Retinal pigment epithelial cell (primary cell): ENCODE results near the gene USP35.

Experiments used
- DNase-seq: peaks from one replicate; pipeline ENCODE4 v3.0.0-alpha.2; 2010; ENCODE audit warnings: low read depth
- H3K4me3 ChIP-seq: 2 replicates; pipeline ENCODE4 v1.5.1; 2011; ENCODE audit warnings: mild to moderate bottlenecking, low read length, control low read depth, moderate library complexity
- TF ChIP-seq, protein P1 (sequence below): conservative IDR thresholded peaks from 2 replicates; pipeline ENCODE4 v1.5.1; 2011; ENCODE audit warnings: low read depth, low read length, control low read depth, inconsistent platforms

USP35 gene, protein sequence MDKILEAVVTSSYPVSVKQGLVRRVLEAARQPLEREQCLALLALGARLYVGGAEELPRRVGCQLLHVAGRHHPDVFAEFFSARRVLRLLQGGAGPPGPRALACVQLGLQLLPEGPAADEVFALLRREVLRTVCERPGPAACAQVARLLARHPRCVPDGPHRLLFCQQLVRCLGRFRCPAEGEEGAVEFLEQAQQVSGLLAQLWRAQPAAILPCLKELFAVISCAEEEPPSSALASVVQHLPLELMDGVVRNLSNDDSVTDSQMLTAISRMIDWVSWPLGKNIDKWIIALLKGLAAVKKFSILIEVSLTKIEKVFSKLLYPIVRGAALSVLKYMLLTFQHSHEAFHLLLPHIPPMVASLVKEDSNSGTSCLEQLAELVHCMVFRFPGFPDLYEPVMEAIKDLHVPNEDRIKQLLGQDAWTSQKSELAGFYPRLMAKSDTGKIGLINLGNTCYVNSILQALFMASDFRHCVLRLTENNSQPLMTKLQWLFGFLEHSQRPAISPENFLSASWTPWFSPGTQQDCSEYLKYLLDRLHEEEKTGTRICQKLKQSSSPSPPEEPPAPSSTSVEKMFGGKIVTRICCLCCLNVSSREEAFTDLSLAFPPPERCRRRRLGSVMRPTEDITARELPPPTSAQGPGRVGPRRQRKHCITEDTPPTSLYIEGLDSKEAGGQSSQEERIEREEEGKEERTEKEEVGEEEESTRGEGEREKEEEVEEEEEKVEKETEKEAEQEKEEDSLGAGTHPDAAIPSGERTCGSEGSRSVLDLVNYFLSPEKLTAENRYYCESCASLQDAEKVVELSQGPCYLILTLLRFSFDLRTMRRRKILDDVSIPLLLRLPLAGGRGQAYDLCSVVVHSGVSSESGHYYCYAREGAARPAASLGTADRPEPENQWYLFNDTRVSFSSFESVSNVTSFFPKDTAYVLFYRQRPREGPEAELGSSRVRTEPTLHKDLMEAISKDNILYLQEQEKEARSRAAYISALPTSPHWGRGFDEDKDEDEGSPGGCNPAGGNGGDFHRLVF

DNA sequence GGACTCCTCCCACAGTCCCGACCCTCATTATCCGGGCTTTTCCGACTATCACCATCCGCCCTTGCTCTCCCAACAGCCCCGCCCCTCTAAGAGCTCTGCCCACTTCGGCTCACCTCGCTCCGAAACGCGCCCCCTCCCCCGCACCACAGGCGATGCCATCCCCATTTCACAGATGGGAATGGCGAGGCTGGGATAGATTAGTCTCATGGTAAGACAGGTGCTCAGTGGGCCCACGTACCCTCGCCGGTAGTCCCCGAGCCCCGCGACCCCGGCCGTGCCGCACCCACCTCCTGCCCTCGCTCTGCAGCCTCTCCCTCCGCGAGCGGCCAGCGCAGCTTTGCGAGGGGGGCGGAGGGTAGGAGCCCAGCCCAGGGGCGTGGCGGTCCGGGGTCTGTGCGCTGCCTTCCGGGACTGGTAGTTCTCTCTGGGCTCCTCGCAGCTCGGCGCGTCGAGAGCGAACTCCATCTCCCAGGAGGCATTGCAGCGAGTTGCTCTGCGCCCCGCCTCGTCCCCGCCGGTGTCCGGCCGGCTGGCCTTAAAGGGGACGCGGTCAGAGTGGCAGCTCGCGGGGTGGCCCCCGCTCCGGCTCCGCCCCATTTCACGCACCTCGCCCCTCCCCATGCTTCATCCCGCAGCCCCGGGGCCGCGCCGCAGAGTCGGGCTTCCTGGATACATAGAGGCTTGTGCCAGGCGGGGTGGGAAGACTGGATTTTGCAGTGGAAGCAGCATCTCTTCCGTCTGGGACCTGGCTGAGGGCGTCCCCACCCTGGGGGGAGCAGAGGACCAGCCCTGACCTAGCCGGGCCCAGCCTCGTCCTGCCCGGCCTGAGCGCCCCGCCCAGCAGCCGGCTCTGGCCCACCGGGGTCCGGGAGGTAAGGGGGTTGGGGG lies at the start of gene USP35, which contains the start of gene KCTD21:
USP35 (plus strand) TSS at position 634 of the 888 bp plus-strand sequence. CDS start 7,327 bp downstream, outside the sequence.
KCTD21 (minus strand) TSS at position 341 of the 888 bp plus-strand sequence. CDS start 14,072 bp downstream, outside the sequence.
- peak within 1 kb of the TSS; percentile 82 for H3K4me3 ChIP-seq
- peak; percentile 86 for DNase-seq
- TF ChIP-seq, protein P1, sequence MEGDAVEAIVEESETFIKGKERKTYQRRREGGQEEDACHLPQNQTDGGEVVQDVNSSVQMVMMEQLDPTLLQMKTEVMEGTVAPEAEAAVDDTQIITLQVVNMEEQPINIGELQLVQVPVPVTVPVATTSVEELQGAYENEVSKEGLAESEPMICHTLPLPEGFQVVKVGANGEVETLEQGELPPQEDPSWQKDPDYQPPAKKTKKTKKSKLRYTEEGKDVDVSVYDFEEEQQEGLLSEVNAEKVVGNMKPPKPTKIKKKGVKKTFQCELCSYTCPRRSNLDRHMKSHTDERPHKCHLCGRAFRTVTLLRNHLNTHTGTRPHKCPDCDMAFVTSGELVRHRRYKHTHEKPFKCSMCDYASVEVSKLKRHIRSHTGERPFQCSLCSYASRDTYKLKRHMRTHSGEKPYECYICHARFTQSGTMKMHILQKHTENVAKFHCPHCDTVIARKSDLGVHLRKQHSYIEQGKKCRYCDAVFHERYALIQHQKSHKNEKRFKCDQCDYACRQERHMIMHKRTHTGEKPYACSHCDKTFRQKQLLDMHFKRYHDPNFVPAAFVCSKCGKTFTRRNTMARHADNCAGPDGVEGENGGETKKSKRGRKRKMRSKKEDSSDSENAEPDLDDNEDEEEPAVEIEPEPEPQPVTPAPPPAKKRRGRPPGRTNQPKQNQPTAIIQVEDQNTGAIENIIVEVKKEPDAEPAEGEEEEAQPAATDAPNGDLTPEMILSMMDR, result no peak

DNA sequence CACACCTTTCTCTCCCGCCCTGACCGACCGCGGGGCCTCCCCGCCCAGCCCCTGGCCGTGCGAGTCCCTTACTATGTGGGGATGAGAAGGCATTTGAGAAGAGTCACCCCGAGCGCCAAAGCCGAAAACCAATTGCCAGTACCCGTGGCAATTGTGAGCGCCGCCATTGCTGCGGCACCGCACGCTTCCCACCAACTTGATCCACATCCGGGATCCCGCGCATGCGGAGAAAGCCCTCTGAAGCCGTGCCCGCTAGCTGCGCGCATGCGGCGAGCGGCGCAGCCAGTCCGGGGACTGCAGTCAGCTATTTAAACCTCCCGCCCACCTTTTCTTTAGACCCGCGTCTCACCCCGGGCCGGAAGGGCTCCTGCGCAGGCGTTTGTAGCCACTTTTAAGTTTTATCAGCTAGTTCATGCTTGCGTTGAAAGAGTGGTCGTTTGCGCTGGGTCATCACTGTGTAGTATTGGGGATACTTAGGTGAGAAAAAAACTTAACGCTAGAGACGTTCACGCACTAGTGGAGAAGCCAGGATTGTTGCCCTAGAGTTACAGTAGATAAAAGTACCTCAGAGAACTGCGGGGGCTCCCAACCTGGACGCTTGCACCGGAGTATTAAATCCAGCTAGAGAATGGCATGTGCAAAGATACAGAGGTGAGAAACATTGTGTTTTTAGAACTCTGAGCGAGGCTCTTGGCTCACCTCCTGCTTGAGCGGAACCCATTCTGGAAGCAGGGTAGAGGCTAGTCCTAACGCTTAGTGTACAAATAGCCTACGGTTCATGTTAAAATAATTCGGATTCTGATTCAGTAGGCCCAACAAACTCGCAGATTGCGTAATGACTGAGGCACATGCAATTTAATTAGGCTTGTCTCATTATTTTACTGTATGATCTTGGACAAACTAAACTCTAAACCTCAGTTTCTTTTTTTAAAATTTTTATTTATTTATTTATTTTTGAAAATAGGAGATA lies 49.0 kb upstream of the USP35 start, which contains the start of gene ALG8:
ALG8 (minus strand) TSS at position 205 of the 970 bp plus-strand sequence; CDS start at position 167, 38 bp downstream.
- peak within 1 kb of the TSS; percentile 91 for H3K4me3 ChIP-seq
- DNase-seq, result peak; percentile 83
- TF ChIP-seq, protein P1, result no peak

DNA sequence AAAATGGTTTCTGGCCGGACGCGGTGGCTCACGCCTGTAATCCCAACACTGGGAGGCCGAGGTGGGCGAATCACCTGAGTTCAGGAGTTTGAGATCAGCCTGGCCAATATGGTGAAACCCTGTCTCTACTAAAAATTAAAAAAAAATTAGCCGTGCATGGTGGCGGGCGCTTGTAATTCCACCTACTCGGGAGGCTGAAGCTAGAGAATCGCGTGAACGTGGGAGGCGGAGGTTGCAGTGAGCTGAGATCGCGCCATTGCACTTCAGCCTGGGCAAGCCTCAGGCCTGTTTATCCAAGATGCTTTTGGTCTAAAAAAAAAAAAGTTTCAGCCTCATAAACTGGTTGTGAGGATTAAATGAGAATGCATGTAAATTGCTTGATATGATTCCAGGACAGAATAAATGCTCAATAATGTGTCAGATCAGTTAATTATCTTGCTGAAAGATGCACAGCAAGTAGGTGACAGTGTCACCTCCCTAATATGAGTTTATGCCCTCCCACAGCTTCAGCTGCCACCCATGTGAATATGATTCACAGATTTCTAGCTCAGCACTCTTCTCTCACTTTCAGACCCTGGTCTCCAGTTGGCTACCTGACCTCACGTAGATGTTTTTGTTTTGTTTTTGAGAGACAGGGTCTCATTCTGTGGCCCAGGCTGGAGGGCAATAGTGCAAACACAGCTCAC lies 48.2 kb upstream of the USP35 start:
- TF ChIP-seq, protein P1, result no peak
- DNase-seq, result no peak
- peak overlapping the region; percentile 91 for H3K4me3 ChIP-seq

DNA sequence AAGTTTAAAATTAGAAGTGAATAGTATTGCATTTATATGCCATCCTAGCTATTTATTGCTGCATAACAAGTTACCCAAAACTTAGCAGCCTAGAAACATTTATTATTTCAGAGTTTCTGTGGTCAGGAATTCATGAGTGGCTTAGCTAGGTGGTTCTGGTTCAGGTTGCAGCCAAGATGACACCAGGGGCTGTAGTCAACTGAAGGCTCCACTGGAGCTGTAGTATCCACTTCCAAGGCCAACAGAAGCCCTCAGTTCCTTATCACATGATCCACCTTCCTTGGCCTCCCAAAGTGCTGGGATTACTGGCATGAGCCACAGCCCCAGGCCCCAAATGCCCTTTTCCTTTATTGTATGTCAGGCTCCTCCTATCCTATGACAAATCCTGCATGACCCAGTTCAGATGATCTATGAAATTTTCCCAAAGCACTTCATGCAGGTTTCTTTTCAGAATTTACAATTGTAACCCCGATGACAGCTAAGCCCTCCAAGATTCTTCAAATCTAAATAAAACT lies 43.2 kb upstream of the USP35 start:
- TF ChIP-seq, protein P1, result no peak
- DNase-seq, result no peak
- no peak overlapping the region for H3K4me3 ChIP-seq

DNA sequence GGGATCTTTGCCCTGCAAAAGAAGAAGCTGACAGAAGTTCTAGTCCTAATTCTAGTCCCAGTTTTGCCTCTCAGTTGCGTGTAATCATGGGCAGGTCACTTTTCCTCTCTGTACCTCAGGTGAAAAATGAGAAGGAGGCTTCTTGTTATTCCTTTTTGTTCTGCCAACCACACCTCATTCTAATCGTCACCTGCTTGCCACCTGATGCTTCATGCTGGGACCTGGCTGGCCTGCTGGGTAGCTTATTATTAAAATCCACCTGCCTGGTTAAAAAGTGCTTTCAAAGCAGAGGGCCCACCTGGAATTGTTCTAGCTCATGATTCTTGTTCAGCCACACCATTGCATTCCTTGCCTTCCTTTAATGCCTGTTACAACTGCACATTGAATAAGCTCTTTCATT lies 40.9 kb upstream of the USP35 start:
- TF ChIP-seq, protein P1, result no peak
- DNase-seq, result no peak
- no peak overlapping the region for H3K4me3 ChIP-seq
